HG03280 (cell line): Measurements from ENCODE around the gene CDKAL1.
"Not testable (repeated sequence)": the region's sequence is repeated elsewhere in the genome, so short reads cannot be mapped to it uniquely, and the experiment has no call there.

ENCODE experiments used
- ATAC-seq: cut with Tn5 transposase; IDR thresholded peaks from one replicate; pipeline ENCODE4 v1.9.1; 2021; ENCODE audit warnings: mild to moderate bottlenecking, moderate library complexity; ENCODE audit not compliant: unreplicated experiment

Gene CDKAL1

DNA sequence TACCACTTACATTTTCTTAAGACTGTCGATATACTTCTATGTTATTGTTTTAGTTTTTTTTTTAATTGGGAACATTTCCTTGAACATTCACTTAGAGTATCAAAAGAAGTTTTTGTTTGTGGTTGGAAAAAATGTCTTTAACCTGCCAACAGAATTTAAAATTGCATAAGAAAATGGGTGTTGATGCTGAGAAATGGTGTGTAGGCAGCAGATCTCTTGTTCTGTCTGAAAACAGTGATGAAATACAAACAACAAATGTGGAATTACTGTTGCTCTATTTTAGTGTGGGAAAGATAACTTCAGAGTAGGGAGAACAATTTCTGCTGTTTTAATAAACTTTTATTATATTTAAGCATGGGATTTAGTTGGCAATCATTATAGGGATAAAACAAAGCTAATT is 293.5 kb downstream of the CDKAL1 start:
- ATAC-seq, result no peak

DNA sequence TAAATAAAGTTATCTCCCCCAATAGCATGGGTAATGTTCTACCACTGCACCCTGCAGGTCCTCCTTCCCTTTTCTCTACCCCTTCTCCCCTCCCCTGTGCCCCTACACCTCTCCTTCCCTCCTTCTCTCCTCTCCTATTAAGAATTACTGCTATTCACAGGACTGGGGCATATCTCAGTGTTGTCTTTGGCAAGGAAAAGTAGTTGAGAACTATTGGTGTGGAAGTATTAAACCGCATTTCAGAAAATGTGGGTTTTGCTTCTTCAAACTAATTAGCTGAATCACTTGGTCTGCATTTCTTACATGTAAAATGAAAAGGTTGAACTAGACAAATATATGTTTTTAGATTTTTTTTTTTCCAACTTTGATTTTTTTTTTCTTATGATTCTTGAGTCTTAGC is 296.3 kb downstream of the CDKAL1 start:
- ATAC-seq, result no peak

DNA sequence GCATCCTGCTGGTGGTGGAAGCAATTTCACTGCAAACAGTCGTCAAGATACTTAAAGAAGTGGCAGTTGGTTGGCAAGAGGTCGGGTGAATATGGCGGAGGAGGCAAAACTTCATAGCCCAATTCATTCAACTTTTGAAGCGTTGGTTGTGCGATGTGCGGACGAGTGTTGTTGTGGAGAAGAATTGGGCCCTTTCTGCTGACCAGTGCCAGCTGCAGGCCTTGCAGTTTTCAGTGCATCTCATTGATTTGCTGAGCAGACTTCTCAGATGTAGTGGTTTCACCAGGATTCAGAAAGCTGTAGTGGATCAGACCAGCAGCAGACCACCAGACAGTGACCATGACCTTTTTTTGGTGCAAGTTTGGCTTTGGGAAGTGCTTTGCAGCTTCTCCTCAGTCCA is 297.0 kb downstream of the CDKAL1 start:
- ATAC-seq, result not testable (repeated sequence)

DNA sequence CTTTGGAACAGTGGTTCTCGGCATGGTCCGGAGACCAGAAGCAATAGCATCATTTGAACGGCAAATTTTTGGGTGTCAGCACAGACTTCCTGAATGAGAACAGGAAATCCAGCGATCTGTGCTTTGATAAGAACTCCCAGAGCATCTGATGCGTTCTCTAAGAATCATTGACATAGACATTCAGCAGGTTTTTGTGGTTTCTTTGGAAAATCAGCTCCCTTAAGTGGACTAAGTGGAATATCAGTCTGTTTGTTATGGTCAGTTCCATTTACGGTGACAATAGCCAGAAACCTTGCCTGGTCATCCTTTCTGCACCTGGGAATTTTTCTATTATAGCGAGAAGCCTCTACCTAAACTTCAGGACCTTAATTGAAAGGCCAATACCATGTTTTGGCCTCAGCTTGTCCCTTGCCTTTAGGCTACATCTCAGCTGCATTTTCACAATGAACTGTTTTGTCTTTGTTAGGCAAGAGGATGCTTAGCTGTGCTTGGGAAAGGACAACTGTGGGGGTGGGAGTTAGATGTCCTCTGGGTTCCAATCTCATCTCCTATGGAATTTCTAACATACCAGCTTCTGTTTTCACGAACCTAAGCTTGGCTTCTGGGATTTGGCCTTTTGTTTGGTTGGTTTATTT is 299.7 kb downstream of the CDKAL1 start:
- ATAC-seq, result no peak

GRCh38 chr6:20835315-20836010 is 301.2 kb downstream of the CDKAL1 start:
- no peak for ATAC-seq

- no peak for ATAC-seq
These were observed 302.9 kb downstream of the CDKAL1 start for GRCh38 chr6:20837189-20837588.

DNA sequence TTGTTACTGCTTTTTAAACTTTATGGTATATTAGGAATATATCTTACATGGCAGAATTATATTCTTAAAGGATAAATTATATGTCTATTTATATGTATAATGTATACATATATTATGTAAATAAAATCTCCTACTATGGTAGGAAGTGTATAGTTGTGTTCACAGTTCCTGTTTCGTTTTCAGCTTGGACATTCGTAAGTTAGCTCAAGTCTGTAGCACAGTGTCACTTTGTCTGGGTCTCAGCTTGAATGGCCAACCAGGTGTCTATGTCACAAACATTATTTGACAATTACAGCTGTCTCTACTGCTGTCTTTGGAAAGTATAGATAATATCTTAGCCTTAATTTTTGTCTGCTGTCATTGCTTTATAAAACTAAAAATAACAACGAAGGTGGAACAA is 303.9 kb downstream of the CDKAL1 start:
- ATAC-seq, result no peak

- ATAC-seq, result no peak
These were observed 305.4 kb downstream of the CDKAL1 start for GRCh38 chr6:20839630-20840029.

DNA sequence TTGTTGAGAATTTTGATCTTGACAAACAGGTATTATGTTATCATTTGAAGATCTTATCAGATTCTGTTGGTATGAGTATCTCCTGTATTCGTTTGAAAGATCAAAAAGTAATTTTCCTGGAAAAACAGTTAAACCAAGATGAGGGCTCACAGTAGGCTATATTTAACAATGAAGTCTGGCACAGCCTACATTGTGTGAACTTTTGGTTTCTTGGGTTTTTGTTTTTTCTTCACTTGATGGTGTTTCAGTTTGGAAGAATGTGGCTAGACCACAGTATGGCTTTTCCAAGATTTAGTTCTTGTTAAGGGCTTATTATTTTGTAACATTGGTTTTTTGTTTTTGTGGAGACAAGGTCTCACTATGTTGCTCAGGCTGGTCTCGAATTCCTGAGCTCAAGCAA is 306.4 kb downstream of the CDKAL1 start:
- ATAC-seq, result no peak

DNA sequence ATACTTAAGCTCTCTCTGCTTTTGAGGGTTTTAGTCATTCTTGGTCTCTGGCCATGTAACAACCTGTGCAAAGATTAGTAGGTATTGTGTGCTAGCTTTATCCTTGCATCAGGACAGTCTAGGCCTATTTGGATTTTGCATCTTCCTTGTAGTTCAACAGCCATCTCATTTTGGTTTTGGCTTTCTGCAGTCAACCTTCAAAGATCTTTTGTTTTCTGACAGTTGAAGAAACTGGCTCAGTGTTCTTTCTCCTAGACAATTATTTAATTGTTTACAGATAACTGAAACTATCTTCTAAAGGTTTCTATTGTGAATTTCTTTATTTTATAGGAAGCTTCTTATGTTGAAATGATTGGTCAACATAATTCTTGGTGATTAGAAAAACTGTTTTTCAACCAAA is 307.5 kb downstream of the CDKAL1 start:
- no peak for ATAC-seq

DNA sequence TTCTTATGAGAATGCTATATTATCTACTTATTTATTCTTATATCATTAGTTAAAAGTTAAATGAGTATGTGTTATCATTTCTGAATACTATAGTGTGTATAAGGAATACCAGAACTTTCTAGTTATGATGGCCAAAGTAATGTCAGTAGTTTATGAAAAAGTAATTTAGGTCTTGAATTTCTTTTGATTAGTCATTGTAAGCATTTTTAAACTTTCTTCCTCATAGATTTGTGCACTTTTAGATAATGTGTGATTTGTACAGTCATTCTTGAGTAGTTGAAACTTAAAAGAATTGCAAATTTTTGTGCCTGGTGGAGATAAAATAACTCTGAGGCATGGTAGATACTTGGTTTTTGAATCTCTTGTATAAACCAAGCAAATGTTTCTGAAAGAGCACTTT is 311.3 kb downstream of the CDKAL1 start:
- no peak for ATAC-seq

DNA sequence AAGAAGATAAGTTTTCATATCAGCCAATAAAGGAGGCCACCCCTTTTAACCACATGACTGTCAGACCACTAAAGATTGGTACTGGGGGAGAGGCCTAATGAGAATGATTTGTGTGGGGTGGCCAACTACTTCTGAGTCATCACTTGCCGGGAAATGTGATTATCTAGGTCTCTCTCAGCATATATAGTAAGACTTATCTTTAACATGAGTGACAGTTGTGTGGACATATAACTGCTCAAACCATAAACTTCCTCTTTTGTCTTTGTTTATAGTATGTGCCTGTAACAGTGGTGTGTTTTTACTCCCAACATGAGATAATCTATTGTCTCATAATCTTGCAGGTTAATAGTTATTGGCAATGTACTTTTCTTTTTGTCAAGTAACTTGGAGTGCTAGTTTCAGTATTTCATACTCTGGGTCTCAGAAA is 312.4 kb downstream of the CDKAL1 start:
- ATAC-seq, result no peak

DNA sequence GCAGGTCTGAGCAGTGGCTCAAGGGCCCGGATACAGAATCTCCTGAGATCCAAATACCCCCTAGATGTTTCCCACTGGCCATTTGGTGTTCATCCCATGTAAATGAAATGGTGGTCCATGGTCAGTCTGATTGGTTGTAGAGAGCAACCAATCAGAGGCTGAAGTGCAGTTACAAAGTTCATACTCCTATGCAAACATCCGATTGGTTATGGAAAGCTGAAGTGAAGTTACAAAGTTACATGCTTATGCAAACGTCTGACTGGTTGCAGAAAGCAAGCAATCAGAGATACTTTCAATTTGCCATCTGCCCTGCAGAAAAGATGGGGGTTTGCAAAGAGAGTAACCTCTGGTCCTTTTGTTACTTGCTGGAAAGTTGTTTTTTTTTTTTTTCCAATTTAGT is 313.6 kb downstream of the CDKAL1 start:
- no peak for ATAC-seq

- no peak for ATAC-seq
These were observed 316.6 kb downstream of the CDKAL1 start for GRCh38 chr6:20850686-20851416.

DNA sequence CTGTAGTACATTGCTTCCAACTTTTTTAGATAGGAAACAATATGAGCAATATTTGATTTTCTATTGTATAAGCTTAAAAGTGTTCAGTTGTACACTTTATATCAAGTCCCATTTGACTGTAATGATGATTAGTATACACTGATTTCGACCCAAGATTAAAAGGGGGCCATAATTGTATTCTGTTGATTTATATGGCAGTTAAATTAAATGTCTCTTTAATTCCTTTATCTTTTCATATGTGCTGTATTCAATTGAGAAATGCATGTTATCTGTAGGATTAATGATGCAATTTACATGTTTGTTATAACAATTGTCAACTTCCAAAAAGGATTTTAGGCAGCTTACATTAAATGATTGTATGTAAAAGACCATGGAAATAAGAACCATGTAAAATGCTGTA is 317.5 kb downstream of the CDKAL1 start:
- no peak for ATAC-seq

DNA sequence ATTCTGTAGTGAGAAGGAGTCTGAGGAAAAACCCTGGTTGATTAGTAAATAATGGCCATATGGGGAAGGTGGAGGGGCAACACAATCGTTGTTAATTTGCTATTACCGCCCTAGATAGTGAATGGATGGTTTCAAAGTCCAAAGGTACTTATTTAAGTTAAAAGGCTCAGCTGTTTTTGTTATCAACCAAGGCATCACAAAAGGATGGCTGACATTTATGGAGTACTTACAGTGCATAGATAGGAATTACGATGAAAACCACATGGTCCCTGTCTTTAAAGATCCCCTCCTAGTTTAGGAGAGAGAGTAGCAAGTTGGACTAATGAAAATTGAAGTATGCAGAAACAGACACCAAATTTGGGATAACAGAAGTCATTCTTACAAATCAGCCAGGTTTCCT is 319.6 kb downstream of the CDKAL1 start:
- no peak for ATAC-seq

DNA sequence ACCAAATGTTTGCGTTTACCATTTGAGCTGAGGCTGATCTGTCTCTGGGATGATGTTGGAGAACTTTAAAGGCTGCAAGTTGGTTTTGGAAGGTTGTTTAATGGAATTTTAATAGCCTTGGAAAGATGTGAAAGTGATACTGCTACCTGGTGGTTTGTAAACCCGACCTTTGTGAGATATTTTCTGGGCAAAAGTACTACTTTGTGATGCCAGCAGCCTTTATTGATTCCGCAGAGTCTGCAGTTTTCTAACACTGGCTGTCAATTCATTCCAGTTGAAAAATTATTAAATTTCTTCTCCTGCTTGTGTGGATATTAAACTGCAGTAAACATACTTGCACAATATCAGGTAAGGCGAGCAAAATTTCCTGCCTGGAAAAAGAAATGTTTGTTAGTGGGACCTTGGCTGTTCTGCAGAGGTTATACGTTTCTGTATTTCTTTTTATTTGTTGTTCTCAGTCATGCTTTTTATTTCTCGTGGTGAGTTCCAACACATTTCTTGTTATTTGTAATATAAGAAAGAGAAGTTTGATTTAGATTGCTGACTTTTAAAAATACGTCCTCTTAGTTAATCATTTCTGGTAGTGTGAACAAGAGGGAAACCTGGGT is 322.5 kb downstream of the CDKAL1 start:
- ATAC-seq, result no peak

DNA sequence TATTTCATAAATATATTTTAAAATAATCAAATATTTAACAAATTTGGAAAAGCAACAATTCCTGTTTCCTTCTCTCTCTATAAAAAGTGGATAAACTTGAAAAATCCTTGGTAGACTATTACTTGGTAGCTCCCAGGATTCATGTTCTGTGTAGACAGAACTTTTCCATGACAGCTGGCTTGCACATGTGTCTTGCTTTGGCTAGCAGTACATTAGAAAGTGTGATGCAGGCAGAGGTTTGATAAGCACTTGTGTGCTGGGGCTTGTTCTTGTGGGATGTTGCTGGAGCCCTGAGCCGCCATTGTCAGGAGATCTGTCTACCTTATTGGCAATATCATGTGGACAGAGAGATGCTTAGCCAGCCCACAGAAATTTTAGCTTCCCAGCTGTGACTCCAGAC is 327.2 kb downstream of the CDKAL1 start:
- ATAC-seq, result no peak

DNA sequence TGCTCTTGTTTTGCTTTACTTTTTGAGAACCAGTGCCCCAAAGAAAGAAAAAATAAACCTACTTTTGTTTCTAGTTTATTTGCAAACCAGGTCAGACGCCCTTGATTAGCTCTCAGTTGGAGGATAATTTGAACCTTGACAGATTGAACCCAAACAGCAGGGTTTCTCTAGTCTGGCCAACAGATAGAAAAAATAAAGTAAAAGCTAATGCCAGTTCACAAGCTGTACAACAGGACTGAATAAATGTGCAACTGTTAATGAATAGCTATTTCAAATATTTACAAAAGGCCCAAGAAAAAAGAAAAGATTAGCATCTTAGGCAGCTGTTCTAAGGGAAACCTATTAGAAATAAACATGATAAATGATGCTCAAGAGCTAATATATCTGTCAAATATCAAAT is 331.8 kb downstream of the CDKAL1 start:
- no peak for ATAC-seq

GRCh38 chr6:20866935-20867703 is 332.9 kb downstream of the CDKAL1 start:
- ATAC-seq, result no peak
